HFFc6 (cell line): Measurements from ENCODE around the gene OSTN. TPM values are rescaled to one million over a fixed set of nuclear protein-coding genes. Genes with fewer than 3 reads are reported as not detected.

ENCODE experiments used
- DNase-seq: peaks from one replicate; pipeline ENCODE4 v3.0.0-alpha.2; 2018
- H3K27ac Mint-ChIP-seq: 2 replicates; pipeline ENCODE4 v1.8.0; 2020; ENCODE audit warnings: mild to moderate bottlenecking, mixed read lengths
- H3K27me3 Mint-ChIP-seq: 2 replicates; pipeline ENCODE4 v1.8.0; 2021; ENCODE audit warnings: mild to moderate bottlenecking, moderate library complexity, mixed read lengths; ENCODE audit not compliant: insufficient read depth
- H3K36me3 Mint-ChIP-seq: 2 replicates; pipeline ENCODE4 v1.8.0; 2021; ENCODE audit warnings: low read depth, mixed read lengths
- H3K4me1 Mint-ChIP-seq: 2 replicates; pipeline ENCODE4 v1.8.0; 2020; ENCODE audit warnings: low read depth, mixed read lengths
- H3K4me3 Mint-ChIP-seq: 2 replicates; pipeline ENCODE4 v1.8.0; 2020; ENCODE audit warnings: mild to moderate bottlenecking, moderate library complexity, mixed read lengths
- H3K9me3 Mint-ChIP-seq: 2 replicates; pipeline ENCODE4 v1.8.0; 2020; ENCODE audit warnings: mild to moderate bottlenecking, mixed read lengths
- CTCF ChIP-seq: fragments of 200-600 bp; sonication (generic); IDR thresholded peaks from 2 replicates; pipeline ENCODE4 v1.5.0; 2021; ENCODE audit warnings: antibody characterized with exemption, mild to moderate bottlenecking
- total RNA-seq, 6 experiments: library from RNA; stranded (reverse); fragmentation: NEBNext Ultra II Directional; extraction: Animal tissue kit (Norgen Biotek cat#: 25700); gene quantifications; 2 replicates in 1 of 6; 3 replicates in 5 of 6; pipeline ENCODE4 v1.2.3, GENCODE V29; 2021

OSTN gene
- total RNA-seq, 6 experiments from 2014 or later, result 0.24 to 0.71 (median 0.34) TPM; not detected in 2

GRCh38 chr3:191259486-191259885 lies 60.4 kb downstream of the OSTN start:
- no peaks in the 10 kb centered on the region for H3K9me3 Mint-ChIP-seq

GRCh38 chr3:191260431-191261303 lies 61.6 kb downstream of the OSTN start:
- Mint-ChIP-seq H3K36me3 (no peaks in the 10 kb centered on the region), H3K27me3 (no peaks in the 10 kb centered on the region; the same call in 1 of the 2 replicates), H3K9me3 (no peaks in the 10 kb centered on the region), H3K4me3 (no peak overlapping the region), H3K27ac (no peak overlapping the region), H3K4me1 (peaks cover 44% of the 10 kb centered on the region)
- DNase-seq, result no peak
- TF ChIP-seq CTCF, result no peak

More at GRCh38 chr3:191259486-191259885, 60.4 kb downstream of the OSTN start:
- TF ChIP-seq CTCF, result no peak
- peaks cover 56% of the 10 kb centered on the region for H3K4me1 Mint-ChIP-seq
- H3K27ac Mint-ChIP-seq, result no peak overlapping the region
- no peaks in the 10 kb centered on the region for H3K36me3 Mint-ChIP-seq
- H3K4me3 Mint-ChIP-seq, result no peak overlapping the region
- H3K27me3 Mint-ChIP-seq, result no peaks in the 10 kb centered on the region; the same call in 1 of the 2 replicates
- DNase-seq, result no peak

GRCh38 chr3:191261304-191261638 lies 62.2 kb downstream of the OSTN start:
- H3K4me1 Mint-ChIP-seq, result peaks cover 39% of the 10 kb centered on the region
- H3K9me3 Mint-ChIP-seq, result no peaks in the 10 kb centered on the region
- H3K27me3 Mint-ChIP-seq, result no peaks in the 10 kb centered on the region; the same call in 1 of the 2 replicates
- TF ChIP-seq CTCF, result no peak
- no peak overlapping the region for H3K27ac Mint-ChIP-seq
- H3K4me3 Mint-ChIP-seq, result no peak overlapping the region
- no peak for DNase-seq
- H3K36me3 Mint-ChIP-seq, result no peaks in the 10 kb centered on the region

GRCh38 chr3:191262650-191263049 lies 63.6 kb downstream of the OSTN start:
- peaks cover 37% of the 10 kb centered on the region for H3K4me1 Mint-ChIP-seq
- DNase-seq, result no peak
- H3K27ac Mint-ChIP-seq, result no peak overlapping the region
- no peak for TF ChIP-seq CTCF
- peaks cover 6% of the 10 kb centered on the region for H3K36me3 Mint-ChIP-seq
- no peaks in the 10 kb centered on the region; the same call in 1 of the 2 replicates for H3K27me3 Mint-ChIP-seq
- H3K4me3 Mint-ChIP-seq, result peak overlapping the region; percentile 41; the same call in 1 of the 2 replicates
- no peaks in the 10 kb centered on the region for H3K9me3 Mint-ChIP-seq

- no peaks in the 10 kb centered on the region for H3K9me3 Mint-ChIP-seq
- peak overlapping the region; percentile 64; the same call in 1 of the 2 replicates for H3K27ac Mint-ChIP-seq
- no peak for TF ChIP-seq CTCF
- no peaks in the 10 kb centered on the region; the same call in 1 of the 2 replicates for H3K27me3 Mint-ChIP-seq
- H3K4me1 Mint-ChIP-seq, result peaks cover 37% of the 10 kb centered on the region
- H3K36me3 Mint-ChIP-seq, result peaks cover 11% of the 10 kb centered on the region
- DNase-seq, result no peak
- H3K4me3 Mint-ChIP-seq, result peak overlapping the region; percentile 85
Observed at GRCh38 chr3:191263365-191263764, 64.3 kb downstream of the OSTN start.
